Measurements from ENCODE around the gene RIOK2. TPM values are rescaled to one million over a fixed set of nuclear protein-coding genes. Genes with fewer than 3 reads are reported as not detected.

RIOK2 gene
- total RNA-seq, 1 experiment from 2014 or later = 45.7 TPM

- Mint-ChIP-seq H3K4me3 (ENCODE audit: unreplicated experiment) (no peak overlapping the region), H3K27me3 (ENCODE audit: insufficient read depth, unreplicated experiment) (no peaks in the 10 kb centered on the region), H3K36me3 (ENCODE audit: insufficient read depth, unreplicated experiment) (no peaks in the 10 kb centered on the region), H3K4me1 (ENCODE audit: insufficient read depth, unreplicated experiment) (peaks cover 7% of the 10 kb centered on the region), H3K9me3 (ENCODE audit: unreplicated experiment) (no peaks in the 10 kb centered on the region), H3K27ac (ENCODE audit: low read depth, unreplicated experiment) (no peak overlapping the region)
- no peak for DNase-seq (ENCODE audit: unreplicated experiment)
- CTCF ChIA-PET = interaction anchor here (4.0 to 5.1 kb wide), 2 partner anchors 305 to 1539 kb away, joined by 31 to 37 read pairs; no protein-coding TSS in a partner anchor
- TF ChIP-seq, protein P1, sequence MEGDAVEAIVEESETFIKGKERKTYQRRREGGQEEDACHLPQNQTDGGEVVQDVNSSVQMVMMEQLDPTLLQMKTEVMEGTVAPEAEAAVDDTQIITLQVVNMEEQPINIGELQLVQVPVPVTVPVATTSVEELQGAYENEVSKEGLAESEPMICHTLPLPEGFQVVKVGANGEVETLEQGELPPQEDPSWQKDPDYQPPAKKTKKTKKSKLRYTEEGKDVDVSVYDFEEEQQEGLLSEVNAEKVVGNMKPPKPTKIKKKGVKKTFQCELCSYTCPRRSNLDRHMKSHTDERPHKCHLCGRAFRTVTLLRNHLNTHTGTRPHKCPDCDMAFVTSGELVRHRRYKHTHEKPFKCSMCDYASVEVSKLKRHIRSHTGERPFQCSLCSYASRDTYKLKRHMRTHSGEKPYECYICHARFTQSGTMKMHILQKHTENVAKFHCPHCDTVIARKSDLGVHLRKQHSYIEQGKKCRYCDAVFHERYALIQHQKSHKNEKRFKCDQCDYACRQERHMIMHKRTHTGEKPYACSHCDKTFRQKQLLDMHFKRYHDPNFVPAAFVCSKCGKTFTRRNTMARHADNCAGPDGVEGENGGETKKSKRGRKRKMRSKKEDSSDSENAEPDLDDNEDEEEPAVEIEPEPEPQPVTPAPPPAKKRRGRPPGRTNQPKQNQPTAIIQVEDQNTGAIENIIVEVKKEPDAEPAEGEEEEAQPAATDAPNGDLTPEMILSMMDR (IDR thresholded peaks at IDR 0.05; ENCODE audit: unreplicated experiment) = no peak
- intact Hi-C loops (cut with micrococcal nuclease) = no loop called here
- POLR2A ChIA-PET = no interaction called here
- BruUV-seq (replicated peaks) = no TSS peak
Observed at GRCh38 chr5:97229196-97229595, 46.1 kb upstream of the RIOK2 start.

GRCh38 chr5:97225222-97225621, 42.2 kb upstream of the RIOK2 start:
- TF ChIP-seq, protein P1 (IDR thresholded peaks at IDR 0.05; ENCODE audit: unreplicated experiment) = no peak
- ChIA-PET CTCF (interaction anchor here (0.6 kb wide), 1 partner anchor 1603 kb away, joined by 3 read pairs; no protein-coding TSS in a partner anchor), POLR2A (interaction anchor here (1.1 kb wide), 1 partner anchor 42 kb away, joined by 3 read pairs; no protein-coding TSS in a partner anchor)
- no peaks in the 10 kb centered on the region for H3K27me3 Mint-ChIP-seq (ENCODE audit: insufficient read depth, unreplicated experiment)
- no peak overlapping the region for H3K4me3 Mint-ChIP-seq (ENCODE audit: unreplicated experiment)
- no peaks in the 10 kb centered on the region for H3K9me3 Mint-ChIP-seq (ENCODE audit: unreplicated experiment)
- H3K4me1 Mint-ChIP-seq (ENCODE audit: insufficient read depth, unreplicated experiment) = no peaks in the 10 kb centered on the region
- no TSS peak for BruUV-seq (replicated peaks)
- no peak for DNase-seq (ENCODE audit: unreplicated experiment)
- H3K36me3 Mint-ChIP-seq (ENCODE audit: insufficient read depth, unreplicated experiment) = no peaks in the 10 kb centered on the region
- no peak overlapping the region for H3K27ac Mint-ChIP-seq (ENCODE audit: low read depth, unreplicated experiment)
- intact Hi-C loops (cut with micrococcal nuclease) = no loop called here

GRCh38 chr5:97224112-97224750, 41.2 kb upstream of the RIOK2 start:
- Mint-ChIP-seq H3K27ac (ENCODE audit: low read depth, unreplicated experiment) (no peak overlapping the region), H3K4me3 (ENCODE audit: unreplicated experiment) (no peak overlapping the region), H3K9me3 (ENCODE audit: unreplicated experiment) (no peaks in the 10 kb centered on the region), H3K36me3 (ENCODE audit: insufficient read depth, unreplicated experiment) (no peaks in the 10 kb centered on the region), H3K27me3 (ENCODE audit: insufficient read depth, unreplicated experiment) (no peaks in the 10 kb centered on the region), H3K4me1 (ENCODE audit: insufficient read depth, unreplicated experiment) (no peaks in the 10 kb centered on the region)
- TF ChIP-seq, protein P1 (IDR thresholded peaks at IDR 0.05; ENCODE audit: unreplicated experiment) = no peak
- ChIA-PET CTCF (no interaction called here), POLR2A (interaction anchor here (0.6 to 1.1 kb wide), 3 partner anchors 41 to 1794 kb away, joined by 3 to 4 read pairs (median 3); no protein-coding TSS in a partner anchor)
- intact Hi-C loops (cut with micrococcal nuclease) = no loop called here
- DNase-seq (ENCODE audit: unreplicated experiment) = no peak
- no TSS peak for BruUV-seq (replicated peaks)

- no peak overlapping the region for H3K27ac Mint-ChIP-seq (ENCODE audit: low read depth, unreplicated experiment)
- no peak overlapping the region for H3K4me3 Mint-ChIP-seq (ENCODE audit: unreplicated experiment)
- TF ChIP-seq, protein P1 (IDR thresholded peaks at IDR 0.05; ENCODE audit: unreplicated experiment) = no peak
- no peak for DNase-seq (ENCODE audit: unreplicated experiment)
- BruUV-seq (replicated peaks) = no TSS peak
- POLR2A ChIA-PET = interaction anchor here (0.7 kb wide), 1 partner anchor 824 kb away, joined by 3 read pairs; no protein-coding TSS in a partner anchor
- intact Hi-C loops (cut with micrococcal nuclease) = no loop called here
- H3K36me3 Mint-ChIP-seq (ENCODE audit: insufficient read depth, unreplicated experiment) = no peaks in the 10 kb centered on the region
- H3K4me1 Mint-ChIP-seq (ENCODE audit: insufficient read depth, unreplicated experiment) = no peaks in the 10 kb centered on the region
- CTCF ChIA-PET = interaction anchor here (0.6 kb wide), 2 partner anchors 172 to 1544 kb away, joined by 3 read pairs; no protein-coding TSS in a partner anchor
- no peaks in the 10 kb centered on the region for H3K27me3 Mint-ChIP-seq (ENCODE audit: insufficient read depth, unreplicated experiment)
- H3K9me3 Mint-ChIP-seq (ENCODE audit: unreplicated experiment) = no peaks in the 10 kb centered on the region
Observed at GRCh38 chr5:97223596-97223995, 40.5 kb upstream of the RIOK2 start.

Measured in MCF 10A (cell line).